GM21423 (cell line): ENCODE data around the gene RPA1.
"Not testable (repeated sequence)": the region's sequence is repeated elsewhere in the genome, so short reads cannot be mapped to it uniquely, and the experiment has no call there.

Experiments used
- ATAC-seq: cut with Tn5 transposase; IDR thresholded peaks from one replicate; pipeline ENCODE4 v1.9.1; 2021; ENCODE audit warnings: mild to moderate bottlenecking, moderate library complexity; ENCODE audit not compliant: unreplicated experiment

RPA1 gene

GRCh38 chr17:1873418-1873817 lies 43.6 kb downstream of the RPA1 start:
- ATAC-seq = no peak

- ATAC-seq = no peak
Measured at GRCh38 chr17:1875597-1875996, 45.8 kb downstream of the RPA1 start.

- no peak for ATAC-seq
Measured at GRCh38 chr17:1878419-1879121, 48.8 kb downstream of the RPA1 start.

- no peak for ATAC-seq
Measured at GRCh38 chr17:1880851-1881630, 51.2 kb downstream of the RPA1 start.

- ATAC-seq = no peak
Measured at GRCh38 chr17:1882836-1883235, 53.0 kb downstream of the RPA1 start.

GRCh38 chr17:1883536-1883935 lies 53.7 kb downstream of the RPA1 start:
- ATAC-seq = no peak

- no peak for ATAC-seq
Measured at GRCh38 chr17:1888741-1889140, 58.9 kb downstream of the RPA1 start.

- ATAC-seq = no peak
Measured at GRCh38 chr17:1890758-1891450, 61.1 kb downstream of the RPA1 start.

GRCh38 chr17:1894753-1895339 lies 65.0 kb downstream of the RPA1 start:
- no peak for ATAC-seq

- ATAC-seq = not testable (repeated sequence)
Measured at GRCh38 chr17:1895479-1895878, 65.7 kb downstream of the RPA1 start.

GRCh38 chr17:1896243-1897104 lies 66.7 kb downstream of the RPA1 start:
- ATAC-seq = no peak

- ATAC-seq = no peak
Measured at GRCh38 chr17:1897105-1897656, 67.4 kb downstream of the RPA1 start.

- ATAC-seq = no peak
Measured at GRCh38 chr17:1898332-1898731, 68.5 kb downstream of the RPA1 start.

- ATAC-seq = no peak
Measured at GRCh38 chr17:1898872-1899271, 69.1 kb downstream of the RPA1 start.

GRCh38 chr17:1899403-1900000 lies 69.7 kb downstream of the RPA1 start:
- no peak for ATAC-seq

GRCh38 chr17:1904273-1905182 lies 74.7 kb downstream of the RPA1 start:
- ATAC-seq = no peak

- no peak for ATAC-seq
Measured at GRCh38 chr17:1905190-1905913, 75.5 kb downstream of the RPA1 start.

- no peak for ATAC-seq
Measured at GRCh38 chr17:1906662-1907101, 76.9 kb downstream of the RPA1 start.
